GM19328 (cell line): ENCODE data around the gene ST3GAL4.
"Not testable (repeated sequence)": the region's sequence is repeated elsewhere in the genome, so short reads cannot be mapped to it uniquely, and the experiment has no call there.

Experiments
- ATAC-seq: cut with Tn5 transposase; IDR thresholded peaks from one replicate; pipeline ENCODE4 v1.9.1; 2021; ENCODE audit warnings: mild to moderate bottlenecking, moderate library complexity; ENCODE audit not compliant: unreplicated experiment

The ST3GAL4 gene

DNA sequence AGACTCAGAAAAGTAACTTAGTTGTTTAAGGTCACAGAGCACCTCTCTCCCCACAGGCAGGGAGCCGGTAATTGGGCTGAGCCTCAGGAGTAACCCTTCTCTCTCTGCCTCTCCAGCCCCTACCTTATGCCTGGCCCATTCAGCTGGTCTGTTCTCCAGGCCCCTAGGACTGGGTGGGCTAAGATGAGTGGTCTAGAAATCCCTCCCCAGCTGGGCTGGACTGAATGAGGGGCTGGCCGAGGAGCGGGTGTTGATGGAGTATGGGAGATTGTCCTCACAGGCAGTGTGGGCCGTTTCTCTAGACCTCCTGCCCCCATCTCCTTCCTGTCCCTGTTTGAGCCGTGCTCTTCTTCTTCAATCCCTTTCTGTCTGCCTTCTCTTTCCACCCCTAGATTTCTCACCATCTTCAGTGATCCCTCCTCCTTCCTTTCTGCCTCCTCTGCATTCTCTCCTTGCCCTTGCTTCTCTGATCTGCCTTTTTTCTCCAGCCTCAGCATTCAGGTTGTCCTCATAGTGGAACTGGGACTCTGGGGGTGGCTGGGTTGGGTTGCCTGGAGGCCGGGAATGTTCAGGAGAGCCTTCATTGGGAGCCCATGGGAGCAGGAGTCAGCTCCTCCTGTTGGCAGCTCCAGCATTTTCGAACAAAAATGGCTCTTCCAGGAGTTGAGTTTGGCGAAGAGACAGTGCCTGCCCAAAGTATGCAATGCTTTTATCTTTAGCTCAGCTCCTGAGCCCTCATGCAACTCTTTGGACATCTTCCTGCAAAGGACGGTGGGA lies 7.6 kb downstream of the ST3GAL4 start:
- no peak for ATAC-seq

DNA sequence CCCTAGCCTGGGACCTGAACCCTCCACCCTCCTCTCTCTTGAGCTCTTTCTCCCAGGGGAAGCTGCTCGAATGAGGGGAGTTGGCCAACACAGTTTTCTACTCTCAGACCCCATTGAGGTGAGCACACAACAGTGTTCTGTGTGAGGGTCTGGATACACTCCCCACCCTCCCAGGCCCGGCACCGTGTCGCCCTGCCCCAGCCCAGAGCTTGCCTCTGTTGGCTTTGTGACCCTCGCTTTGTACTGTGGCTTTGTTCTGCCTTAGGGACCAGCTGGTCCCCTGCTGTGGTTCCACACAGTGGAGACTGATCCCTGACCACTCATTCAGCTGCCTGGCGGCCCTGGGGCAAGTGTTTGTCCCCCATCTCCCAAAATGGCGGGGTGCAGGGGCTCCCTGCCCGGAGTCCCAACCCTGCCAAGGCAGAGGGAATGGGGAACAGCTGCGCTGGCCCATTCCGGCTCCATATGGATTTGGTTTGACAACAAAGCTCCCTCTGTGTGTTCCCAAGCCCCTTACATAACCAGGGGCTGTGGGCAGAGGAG lies 8.3 kb downstream of the ST3GAL4 start:
- no peak for ATAC-seq

DNA sequence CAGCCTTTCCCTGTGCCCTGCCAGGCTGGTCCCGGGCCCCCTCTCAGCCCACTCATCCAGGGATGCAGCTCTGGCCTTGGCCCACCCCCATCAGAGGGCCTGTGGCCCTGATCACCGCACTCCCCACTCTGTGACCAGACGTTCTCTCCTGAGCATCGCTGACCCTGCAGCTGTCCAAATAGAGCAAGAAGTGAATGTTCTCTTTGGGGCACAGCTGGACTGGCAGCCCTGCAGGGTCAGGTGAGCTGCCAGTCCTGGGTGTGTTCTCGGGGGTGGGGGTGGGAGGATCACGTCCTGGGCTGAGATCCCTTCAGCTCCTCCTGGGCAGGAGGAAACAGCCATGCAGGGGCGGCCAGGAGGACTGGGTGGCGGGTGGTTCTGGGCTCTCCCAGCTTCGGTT lies 9.2 kb downstream of the ST3GAL4 start:
- not testable (repeated sequence) for ATAC-seq

DNA sequence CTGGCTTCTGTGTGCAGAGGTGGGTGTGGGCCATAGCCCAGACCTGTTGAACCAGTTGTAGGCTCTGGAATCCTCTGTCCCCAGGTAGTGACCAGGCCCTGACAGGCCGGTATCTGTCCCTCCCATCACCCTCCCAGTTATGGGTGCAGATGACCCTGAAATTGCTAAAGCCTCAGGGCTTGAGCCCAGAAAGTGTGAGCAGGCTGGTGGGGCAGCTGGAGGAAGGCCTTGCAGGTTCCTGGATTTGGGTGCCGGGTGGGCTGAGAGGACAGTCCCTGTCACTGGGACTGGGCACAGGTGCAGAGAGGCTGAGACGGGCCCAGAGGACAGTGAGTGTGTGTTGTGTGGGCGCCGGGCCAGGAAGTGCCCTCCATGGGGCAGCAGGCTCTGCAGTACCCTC lies 10.0 kb downstream of the ST3GAL4 start:
- ATAC-seq, result not testable (repeated sequence)

DNA sequence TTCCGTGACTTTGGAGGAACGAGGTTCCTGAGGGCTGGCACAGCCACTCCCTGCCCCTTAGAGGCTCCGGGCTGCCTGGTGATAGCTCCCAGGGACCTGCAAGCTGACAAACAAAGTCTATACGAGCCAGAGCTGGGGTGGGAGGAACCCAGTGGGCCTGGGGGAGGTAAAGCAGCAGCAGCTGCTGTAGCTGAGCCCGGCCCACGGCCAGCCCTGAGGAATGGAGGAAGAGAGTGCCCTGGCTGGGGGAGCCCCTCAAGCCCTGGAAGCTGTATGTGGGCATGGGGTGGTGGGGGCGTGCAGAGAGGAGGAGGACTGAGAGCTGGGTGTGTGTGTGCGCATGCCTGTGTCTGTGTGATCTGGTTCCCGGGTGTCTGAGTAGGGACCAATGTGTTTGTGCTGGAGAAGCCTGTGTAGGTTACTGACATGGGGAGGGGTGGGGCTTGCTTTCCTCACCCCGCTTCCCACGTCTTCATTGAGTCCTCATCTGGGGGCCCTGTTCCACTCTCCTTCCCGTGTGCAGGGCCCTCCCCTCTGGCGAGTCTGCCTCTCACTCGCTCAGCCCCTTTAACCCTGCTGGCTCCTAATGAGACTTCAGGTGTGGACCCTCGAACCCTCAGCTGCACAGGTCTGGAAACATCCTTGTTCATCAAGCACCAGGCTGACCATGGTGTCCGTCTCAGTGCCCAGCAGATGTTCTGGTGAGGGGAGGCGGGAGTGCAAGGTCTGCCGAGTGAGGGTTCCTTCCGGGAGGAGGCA lies 10.8 kb downstream of the ST3GAL4 start:
- ATAC-seq, result no peak

DNA sequence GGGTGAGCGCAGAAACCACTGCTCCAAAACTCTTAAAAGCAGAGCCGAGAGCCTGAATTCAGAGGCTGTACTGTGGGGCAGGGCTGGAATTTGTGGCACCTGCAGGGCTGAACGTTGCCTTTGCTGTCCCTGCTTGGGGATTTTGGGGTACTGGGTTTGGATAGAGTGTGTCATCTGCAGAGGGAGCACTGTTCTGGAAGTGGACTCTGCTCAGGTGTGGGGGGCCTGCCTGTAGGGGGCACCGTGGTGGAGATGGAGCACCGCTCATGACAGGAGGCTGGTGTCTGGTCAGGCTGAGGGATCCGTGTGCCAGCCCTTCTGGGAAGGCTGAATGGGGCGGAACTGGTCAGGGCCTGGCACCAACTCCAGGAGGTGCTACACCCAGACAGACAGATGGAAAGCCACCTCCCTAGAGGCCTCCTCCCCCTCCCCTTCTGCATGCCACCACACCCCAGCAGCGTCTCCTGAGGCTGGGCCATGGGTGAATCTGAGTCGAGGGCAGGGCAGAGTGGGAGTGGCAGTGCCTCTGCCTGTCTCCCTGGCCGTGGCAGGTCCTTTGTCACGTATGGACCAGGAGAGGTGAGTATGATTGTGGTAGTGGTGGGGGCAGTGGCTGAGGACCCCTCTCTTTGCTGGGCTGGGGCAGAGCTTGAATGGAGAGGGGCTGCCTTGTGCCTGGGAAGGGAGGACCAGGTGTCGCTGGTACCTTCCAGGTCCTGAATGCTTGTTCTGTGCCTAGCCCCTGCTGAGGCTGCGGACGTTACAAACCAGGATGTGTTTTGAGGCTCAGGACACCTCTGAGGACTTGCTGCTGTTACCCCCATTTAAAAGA lies 11.6 kb downstream of the ST3GAL4 start:
- not testable (repeated sequence) for ATAC-seq

DNA sequence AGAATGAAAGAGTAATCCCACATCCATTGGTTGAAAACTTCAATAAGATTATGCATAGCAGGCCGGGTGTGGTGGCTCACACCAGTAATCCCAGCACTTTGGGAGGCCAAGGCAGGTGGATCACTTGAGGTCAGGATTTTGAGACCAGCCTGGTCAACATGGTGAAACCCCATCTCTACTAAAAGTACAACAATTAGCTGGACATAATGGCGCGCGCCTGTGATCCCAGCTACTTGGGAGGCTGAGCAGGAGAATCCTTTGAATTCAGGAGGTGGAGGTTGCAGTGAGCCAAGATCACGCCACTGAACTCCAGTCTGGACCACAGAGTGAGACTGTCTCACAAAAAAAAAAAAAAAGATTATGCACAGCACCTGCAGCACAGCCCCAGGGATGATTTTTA lies 12.3 kb downstream of the ST3GAL4 start:
- ATAC-seq, result not testable (repeated sequence)

DNA sequence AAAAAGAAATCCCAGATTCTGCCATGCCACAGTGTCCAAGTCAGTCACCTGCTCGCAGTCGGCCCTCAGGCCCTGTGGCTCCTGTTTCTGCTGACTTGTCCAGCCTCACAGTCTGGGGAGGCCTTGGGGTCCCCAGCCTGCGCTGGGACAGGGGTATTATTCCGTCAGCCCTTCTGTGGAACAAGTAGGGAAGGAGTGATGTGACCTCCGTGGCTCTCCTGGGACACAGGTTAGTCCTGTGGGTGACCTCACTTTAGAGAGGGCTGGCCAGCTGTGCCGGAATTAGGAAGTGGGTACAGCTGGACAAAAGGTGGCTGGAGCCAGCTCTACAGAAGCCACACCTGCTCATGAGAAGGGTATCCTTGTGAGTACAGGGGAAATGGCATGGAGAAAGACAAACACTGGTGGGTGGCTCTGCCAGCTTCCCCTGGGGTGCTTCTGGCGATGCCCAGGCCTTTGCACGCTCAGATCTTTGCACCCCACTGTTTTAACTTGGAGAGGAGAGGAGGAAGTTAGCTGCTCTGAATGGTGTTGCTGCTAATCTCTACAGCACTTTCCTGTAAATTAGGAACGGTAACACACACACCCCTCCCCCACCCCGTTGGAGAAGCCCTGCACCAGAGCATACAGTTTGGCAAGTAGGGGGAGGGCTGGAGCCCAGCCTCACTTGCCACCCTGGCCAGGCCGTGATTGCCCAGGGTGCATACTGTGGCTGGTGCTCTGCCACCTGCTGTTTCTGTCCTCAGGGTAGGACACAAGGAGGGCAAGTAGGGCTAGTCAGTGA lies 13.0 kb downstream of the ST3GAL4 start:
- ATAC-seq, result not testable (repeated sequence)

DNA sequence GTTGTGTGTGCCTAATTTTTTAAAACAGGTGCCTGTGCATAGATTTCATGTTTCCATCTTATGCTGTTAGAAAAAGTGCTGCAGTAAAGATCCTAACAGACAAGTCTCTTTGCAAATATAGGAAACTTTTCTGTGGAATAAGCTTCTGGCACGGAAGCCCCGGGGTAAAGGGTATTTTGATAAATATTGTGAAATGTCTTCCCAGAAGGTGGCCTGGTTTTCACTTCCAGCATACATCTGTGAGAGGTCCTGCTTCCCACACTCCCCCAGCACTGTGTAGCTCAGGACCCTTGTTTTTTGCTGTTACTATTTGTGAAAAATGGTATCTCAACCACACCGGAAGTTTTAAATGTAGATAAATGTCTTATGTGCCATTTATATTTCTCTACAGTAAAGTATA lies 14.5 kb downstream of the ST3GAL4 start:
- ATAC-seq, result no peak

DNA sequence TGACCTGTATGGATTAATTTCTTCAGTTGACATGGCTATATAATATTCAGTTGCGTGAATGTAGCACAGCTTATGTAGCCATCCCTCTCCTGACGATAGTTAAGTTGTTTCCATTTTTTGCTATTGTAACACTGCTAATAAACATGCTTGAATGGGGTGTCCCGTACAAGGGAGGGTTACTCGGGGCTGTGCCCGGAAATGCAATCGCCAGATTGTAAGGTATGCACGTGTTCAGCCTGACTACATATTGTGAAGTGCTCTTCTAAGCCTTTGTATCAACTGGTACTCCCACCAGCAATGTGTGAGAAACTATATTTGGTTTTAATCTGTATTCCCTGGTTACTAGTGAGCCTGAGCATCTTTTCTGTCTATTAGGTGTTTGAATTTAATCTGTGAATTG lies 16.1 kb downstream of the ST3GAL4 start:
- ATAC-seq, result no peak

DNA sequence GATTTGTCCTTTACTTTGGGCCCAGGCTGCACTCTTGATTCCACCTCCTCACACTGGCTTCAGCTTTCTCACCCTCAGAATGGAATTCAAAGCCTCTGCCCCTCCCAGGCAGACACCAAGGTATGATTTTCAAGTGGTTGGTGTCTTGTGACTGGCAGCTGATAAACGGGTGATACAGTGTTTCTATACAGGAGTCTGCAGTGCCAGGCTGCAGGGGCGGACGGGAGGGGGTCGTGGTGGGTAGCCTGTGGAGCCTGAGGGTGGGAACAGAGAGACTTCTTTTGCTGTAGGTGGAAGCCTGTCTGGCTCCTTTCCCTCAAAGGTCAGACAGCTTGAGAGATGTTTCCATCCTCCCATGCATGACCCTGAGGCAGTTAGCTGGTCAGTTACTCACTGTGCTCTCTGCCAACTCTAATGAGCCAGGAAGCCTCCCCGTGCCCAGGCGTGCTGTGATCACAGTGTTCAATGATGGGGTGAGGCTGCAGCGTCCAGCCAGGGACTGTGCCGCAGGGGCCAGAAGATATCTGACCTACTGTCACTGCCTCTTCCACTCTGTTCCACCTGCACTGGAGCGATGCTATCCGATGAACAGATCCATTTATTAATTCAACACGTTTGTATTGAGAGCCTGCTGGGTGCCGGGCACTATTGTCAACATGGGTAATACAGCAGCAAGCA lies 18.0 kb downstream of the ST3GAL4 start:
- not testable (repeated sequence) for ATAC-seq

DNA sequence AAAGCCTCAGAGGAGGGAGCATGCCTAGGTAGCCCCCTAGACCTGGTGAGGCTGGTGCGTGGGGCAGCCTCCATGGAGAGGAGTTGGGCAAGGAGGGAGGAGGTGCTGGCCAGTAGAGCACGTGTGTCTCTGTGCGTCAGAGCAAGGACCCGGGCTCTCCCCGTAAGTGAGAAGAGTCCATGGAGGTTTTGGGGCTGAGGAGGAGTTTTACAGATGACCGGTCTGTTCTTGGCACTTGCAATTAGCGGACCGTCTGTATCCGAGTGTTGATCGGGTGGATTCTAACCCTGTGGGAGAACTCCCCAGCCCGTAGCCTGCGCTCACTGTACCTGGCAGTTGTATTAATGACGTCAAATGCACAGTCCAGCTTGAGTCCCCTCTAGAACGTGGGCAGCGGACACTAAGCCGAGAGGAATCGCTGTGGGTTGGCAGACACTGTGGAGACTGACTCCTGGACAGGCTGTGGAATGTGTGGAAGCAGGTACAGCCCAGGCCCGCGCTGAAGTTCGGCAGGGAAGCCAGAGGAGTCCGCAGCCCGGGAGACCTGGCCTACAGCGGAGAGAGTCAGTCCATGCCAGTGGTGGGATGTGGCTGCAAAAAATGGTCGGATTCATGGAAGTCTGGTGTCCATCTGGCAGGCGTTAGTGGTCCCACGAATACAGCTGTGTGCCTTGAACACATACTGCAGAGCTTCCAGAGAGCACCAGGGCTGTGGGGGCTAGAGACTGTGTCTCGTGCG lies 19.2 kb downstream of the ST3GAL4 start:
- not testable (repeated sequence) for ATAC-seq

DNA sequence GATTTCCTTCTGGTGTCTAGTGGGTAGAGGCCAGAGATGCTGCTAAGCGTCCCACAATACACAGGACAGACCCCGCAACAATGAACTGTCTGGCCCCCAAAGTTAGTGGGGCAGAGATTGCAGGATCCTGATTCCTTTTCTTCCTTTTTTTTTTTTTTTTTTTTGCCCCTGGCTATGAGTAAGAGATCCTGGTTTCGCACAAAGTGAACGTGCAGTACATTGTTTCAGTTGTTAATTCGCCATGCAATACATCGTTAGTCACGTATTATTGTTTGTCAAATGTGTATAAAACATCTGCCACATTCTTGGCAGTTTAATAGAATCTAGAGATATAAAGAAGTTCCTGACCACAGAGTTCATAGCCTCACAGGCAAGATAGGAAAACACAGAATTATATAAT lies 20.2 kb downstream of the ST3GAL4 start:
- no peak for ATAC-seq

DNA sequence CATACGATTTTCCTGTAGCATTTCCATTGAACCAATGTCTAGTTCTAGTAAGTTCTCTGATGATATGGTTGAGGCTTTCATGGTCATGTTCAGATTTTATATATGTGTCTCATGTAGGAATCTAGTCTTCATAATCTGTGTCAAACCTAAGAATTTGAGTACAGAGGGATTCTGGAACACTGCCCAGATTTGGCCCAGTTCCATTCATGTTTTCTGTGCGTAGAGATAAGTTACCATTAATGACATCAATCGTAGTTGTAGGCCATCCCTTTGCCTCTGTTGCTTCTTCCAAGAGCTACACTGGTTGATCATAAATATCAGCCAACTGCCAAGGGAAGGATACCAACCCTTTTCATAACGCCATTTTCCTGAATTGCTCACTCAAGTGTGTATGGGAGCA lies 23.3 kb downstream of the ST3GAL4 start:
- no peak for ATAC-seq

DNA sequence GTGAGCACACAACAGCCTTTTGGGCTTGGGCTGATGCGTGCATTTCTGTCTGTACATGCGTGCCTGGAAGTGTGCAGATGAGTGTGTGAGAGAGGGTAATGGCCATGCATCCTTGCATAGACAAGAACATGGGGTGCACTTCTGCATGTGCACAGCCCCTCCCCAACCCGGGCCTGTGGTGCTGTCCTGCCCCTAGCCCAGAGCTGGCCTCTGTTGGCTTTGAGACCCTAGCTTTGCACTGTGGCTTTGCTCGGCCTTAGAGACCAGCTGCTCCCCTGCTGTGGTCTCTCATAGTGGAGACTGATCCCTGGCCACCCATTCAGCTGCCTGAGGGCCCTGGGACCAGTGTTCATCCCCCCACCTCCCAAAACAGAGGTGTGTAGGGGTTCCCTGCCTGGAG lies 25.4 kb downstream of the ST3GAL4 start:
- ATAC-seq, result no peak

DNA sequence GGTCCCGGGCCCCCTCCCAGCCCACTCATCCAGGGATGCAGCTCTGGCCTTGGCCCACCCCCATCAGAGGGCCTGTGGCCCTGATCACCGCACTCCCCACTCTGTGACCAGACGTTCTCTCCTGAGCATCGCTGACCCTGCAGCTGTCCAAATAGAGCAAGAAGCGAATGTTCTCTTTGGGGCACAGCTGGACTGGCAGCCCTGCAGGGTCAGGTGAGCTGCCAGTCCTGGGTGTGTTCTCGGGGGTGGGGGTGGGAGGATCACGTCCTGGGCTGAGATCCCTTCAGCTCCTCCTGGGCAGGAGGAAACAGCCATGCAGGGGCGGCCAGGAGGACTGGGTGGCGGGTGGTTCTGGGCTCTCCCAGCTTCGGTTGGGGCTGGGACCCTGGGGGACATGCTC lies 26.5 kb downstream of the ST3GAL4 start:
- ATAC-seq, result not testable (repeated sequence)

DNA sequence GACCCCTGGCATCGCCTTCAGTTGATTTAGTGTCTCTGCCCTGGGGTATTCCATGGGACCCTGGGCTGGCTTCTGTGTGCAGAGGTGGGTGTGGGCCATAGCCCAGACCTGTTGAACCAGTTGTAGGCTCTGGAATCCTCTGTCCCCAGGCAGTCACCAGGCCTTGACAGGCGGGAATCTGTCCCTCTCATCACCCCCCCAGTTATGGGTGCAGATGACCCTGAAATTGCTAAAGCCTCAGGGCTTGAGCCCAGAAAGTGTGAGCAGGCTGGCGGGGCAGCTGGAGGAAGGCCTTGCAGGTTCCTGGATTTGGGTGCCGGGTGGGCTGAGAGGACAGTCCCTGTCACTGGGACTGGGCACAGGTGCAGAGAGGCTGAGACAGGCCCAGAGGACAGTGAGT lies 27.2 kb downstream of the ST3GAL4 start:
- not testable (repeated sequence) for ATAC-seq

DNA sequence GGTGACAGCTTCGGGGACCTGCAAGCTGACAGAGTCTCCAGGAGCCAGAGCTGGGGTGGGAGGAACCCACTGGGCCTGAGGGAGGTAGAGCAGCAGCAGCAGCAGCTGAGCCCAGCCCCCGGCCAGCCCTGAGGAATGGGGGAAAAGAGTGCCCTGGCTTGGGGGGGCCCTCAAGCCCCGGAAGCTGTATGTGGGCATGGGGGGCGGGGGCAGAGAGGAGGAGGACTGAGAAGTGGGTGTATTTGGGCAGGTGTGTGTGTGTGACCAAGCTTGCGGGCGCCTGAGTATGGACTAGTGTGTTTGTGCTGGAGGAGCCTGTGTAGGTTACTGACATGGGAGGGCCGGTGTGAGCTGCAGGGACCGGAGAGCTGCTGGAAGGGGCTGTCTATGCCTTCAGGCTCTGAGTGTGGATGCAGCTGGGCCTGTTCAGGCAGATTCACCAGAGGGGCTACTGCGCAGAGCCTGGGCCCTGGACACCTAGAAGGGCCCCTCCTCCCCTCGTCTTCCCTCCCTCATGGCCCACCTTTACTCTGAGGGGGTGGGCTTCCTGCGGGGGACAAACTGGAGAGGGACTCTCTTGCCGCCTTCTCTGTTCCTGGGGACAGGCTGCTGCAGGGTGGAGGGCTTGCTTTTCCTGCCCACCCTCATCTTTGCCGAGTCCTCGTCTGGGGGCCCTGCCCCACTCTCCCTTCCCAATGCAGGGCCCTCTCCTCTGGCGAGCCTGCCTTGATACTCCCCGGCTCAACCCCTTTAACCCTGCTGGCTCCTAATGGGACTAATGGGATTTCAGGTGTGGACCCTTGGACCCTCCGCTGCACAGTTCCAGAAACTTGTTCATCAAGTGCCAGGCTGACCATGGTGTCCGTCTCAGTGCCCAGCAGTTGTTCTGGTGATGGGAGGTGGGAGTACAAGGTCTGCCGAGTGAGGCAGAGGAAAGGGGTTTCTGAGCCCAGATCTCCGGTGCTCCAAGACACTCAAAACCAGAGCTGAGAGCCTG lies 28.2 kb downstream of the ST3GAL4 start:
- no peak for ATAC-seq
